Fibroblast of the conjunctiva (primary cell): ENCODE results near the gene TMPRSS7.
A peak's percentile ranks its signal among the peaks of the same experiment; 100 is the strongest.

Experiments
- DNase-seq: peaks from one replicate; pipeline ENCODE4 v3.0.0-alpha.2; 2010; ENCODE audit warnings: low read depth

Gene TMPRSS7, protein sequence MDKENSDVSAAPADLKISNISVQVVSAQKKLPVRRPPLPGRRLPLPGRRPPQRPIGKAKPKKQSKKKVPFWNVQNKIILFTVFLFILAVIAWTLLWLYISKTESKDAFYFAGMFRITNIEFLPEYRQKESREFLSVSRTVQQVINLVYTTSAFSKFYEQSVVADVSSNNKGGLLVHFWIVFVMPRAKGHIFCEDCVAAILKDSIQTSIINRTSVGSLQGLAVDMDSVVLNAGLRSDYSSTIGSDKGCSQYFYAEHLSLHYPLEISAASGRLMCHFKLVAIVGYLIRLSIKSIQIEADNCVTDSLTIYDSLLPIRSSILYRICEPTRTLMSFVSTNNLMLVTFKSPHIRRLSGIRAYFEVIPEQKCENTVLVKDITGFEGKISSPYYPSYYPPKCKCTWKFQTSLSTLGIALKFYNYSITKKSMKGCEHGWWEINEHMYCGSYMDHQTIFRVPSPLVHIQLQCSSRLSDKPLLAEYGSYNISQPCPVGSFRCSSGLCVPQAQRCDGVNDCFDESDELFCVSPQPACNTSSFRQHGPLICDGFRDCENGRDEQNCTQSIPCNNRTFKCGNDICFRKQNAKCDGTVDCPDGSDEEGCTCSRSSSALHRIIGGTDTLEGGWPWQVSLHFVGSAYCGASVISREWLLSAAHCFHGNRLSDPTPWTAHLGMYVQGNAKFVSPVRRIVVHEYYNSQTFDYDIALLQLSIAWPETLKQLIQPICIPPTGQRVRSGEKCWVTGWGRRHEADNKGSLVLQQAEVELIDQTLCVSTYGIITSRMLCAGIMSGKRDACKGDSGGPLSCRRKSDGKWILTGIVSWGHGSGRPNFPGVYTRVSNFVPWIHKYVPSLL

DNA sequence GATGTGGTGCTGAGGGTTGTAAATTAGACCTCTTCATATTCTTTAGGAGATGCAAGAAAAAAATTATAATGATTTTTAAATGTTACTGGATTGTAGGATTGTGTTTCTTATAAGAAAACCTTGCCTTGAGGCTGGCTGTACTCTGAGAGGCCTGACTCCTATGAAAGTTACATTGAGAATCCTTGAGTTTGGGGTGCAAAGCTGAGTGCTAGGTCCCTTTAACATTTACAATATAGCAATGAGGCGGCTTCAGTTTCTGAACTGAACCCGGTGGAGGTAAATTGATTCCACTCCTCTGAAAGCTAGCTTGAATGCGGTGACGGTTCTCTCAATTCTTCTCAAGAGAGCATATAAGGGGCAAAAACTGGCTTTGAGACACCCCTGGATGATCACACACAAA lies at the start of gene TMPRSS7:
Gene TMPRSS7 (plus strand): TSS at position 301 of the 400 bp plus-strand sequence. CDS start 110 bp downstream, outside the sequence.
- DNase-seq: no peak

DNA sequence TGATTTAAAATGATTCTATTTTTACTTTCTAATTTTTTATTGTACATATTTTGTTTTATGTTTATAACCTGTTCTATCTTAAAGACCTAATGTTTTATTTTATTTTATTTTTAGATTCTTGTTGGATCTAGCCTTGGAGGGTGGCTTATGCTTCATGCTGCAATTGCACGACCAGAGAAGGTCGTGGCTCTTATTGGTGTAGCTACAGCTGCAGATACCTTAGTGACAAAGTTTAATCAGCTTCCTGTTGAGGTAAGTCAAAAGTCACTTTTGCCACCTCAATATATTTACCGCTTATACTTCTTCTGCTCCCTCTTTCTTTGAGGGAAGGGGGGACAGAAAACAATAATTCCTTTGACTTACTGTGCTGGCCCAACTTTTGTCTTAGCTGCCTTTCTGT lies 47.7 kb upstream of the TMPRSS7 start:
- no peak for DNase-seq

DNA sequence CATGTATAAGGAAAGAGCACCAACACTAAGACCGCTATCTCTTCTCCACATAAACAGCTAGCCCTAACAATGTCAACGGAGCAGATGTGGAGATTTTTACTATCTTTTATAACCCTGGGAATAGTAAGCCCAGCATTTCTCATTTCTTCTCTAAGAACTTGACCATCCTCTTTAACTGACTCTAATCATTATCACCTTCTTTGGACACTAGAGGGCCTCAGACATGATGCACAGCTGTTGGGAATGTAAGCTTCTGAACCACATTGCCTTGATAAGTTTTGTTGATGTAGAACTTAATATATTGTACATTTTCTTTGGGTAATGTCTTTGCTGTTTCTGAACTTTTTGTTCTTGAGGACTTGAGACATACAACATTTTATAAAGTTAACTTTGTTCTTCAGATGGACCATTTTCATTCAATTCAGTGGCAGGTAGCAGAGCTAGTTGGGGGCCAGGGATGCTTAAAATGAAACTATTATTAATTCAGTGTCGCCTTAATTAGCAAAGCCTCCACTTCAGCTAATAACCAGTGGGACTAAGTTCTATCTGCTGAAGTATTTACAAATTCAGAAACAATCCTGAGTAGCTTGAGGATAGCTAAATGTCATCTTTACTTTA lies 45.4 kb upstream of the TMPRSS7 start:
- peak; percentile 68 for DNase-seq

DNA sequence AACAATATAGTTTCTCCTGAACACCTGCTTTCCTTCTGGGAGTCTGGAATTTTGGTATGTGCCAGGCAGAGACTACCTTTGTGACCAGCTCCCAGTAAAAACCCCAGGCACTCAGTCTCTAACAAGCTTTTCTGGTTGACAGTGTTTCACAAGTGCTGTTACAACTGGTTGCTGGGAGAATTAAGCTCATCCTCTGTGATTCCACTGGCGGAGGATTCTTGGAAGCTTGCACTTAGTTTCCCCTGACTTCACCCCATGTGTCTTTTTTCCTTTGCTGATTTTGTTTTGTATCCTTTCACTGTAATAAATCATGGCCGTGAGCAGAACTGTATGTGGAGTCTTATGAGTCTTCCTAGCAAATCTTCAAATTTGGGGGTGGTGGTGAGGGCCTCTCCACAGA lies 41.5 kb upstream of the TMPRSS7 start:
- no peak for DNase-seq

DNA sequence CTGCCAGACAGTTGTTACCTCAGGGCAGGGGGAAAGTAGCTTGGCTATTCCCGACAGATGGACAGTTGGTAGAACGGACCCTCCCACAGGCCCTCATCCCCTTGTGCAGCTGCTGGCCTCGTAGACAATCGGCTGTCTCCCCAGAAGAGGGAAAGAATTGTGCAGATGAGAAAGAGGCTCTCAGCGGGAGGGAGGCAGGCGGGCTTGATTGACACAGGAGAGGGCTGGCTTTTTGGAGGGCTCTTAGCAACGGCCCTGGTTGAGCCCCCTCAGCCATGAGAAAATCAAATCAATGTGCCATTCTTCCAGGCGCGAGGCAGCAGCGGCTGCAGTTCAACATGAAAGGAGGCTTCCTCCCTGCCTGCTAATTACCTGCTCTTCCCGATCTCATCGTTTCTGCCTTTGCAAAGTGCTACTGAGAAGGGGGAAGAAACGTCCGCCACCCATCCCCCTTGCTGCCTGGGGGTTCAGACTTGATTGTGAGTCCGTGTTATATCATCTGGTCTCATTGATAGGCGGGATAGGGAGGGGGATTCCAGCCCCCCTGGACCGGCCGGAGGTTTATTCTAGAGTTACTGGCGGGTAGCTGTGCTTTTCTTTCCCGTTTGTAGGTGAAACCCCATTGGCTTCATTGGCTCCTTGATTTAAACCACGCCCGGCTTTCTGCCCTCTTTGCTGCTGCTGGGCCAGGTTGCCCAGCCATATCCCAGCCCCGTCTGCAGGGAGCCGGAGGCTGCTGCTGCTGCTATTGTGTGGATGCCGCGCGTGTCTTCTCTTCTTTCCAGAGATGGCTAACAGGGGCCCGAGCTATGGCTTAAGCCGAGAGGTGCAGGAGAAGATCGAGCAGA lies 35.7 kb upstream of the TMPRSS7 start, which contains the start of gene TAGLN3:
Gene TAGLN3 (plus strand): TSS at position 287 of the 848 bp plus-strand sequence. CDS start 501 bp downstream, at position 788.
- DNase-seq: no peak

DNA sequence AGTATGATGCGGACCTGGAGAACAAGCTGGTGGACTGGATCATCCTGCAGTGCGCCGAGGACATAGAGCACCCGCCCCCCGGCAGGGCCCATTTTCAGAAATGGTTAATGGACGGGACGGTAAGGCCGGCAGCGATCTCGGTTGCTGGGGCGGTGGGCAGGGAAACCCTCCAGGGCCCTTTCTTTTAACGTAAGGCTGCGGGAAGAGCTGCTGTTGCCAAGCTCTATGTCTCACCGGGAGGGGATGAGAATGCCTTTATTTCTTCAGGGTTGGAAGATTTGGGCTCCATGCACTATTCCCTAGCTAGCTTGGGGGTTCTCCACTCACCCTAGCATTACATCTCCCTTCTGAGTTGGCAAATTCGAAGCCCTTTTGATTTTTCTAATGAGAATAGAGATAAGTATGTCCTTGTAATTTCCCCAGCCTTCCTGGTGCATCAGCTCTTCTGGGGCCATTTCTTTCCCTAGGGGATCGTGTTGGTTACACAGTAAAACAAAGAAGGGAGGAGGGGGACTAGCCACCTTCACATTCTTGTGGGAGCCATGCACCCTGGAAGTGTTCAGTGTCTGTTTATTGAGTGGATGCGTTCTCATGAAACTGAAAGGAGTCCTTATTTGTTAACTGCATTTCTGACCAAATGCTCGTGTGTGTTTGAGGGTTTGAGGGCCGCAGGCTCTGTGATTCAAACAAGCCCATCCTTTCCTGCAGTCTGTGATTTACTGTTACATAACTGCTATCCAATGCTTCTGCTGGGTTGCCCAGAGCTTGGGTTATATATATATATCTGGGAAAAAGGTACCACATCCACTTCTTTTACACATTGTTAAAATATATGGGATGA lies 34.8 kb upstream of the TMPRSS7 start:
- no peak for DNase-seq

DNA sequence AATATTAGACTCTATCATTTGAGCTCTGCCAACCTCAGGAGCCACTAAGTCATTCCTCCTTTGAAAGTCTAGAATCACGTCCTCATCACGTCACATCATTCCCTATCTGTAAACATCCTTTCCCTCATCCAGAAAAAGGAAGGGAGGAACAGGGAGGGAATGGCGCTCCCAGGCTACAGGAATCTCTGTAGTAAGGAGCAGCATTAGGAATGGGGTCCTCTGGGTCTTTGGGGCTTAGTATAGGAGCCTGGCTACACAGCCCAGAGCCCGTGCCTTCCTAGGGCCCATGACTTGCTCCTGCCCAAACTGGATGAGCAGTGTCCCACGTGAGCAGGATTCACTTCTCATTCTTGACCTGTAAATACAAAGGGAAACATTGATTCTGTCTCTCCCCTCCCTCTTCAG lies 34.2 kb upstream of the TMPRSS7 start:
- DNase-seq: no peak

DNA sequence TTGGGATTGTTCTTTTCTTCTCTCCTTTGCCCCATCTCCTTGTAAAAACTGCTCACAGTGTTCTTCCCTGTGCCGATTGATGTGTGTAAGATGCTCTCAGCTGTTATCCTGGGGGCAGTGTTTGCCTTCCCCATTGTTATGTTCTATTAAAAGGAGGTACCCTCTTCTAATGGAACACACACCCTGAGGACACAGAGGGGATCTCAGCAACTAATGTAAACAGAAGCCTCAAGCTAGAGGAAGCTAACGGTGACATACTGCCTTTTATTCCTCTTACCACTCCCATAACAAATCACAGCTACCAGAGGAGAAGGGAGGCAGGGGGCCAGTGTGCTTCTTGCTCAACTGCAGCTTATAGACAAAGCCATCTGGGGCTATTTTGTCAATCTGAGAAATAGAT lies 33.6 kb upstream of the TMPRSS7 start:
- no peak for DNase-seq

DNA sequence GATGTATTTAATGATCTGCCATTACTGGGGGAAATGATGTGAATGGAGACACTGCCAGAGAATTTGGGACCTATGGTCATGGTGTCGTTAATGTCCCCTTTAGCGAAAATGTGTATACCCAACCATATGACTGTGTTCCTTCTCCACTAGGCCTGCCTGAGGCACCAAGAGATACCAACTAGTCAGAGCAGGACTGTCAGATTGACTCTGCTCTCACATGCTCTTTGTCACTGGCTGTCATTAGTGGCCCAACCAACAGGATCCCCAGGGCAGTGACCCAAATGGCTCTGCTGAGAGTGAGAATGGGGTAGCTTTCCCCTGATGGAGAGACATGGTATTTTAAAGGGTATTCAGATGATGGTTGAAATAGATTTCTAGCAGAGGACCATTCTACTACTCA lies 33.0 kb upstream of the TMPRSS7 start:
- no peak for DNase-seq

DNA sequence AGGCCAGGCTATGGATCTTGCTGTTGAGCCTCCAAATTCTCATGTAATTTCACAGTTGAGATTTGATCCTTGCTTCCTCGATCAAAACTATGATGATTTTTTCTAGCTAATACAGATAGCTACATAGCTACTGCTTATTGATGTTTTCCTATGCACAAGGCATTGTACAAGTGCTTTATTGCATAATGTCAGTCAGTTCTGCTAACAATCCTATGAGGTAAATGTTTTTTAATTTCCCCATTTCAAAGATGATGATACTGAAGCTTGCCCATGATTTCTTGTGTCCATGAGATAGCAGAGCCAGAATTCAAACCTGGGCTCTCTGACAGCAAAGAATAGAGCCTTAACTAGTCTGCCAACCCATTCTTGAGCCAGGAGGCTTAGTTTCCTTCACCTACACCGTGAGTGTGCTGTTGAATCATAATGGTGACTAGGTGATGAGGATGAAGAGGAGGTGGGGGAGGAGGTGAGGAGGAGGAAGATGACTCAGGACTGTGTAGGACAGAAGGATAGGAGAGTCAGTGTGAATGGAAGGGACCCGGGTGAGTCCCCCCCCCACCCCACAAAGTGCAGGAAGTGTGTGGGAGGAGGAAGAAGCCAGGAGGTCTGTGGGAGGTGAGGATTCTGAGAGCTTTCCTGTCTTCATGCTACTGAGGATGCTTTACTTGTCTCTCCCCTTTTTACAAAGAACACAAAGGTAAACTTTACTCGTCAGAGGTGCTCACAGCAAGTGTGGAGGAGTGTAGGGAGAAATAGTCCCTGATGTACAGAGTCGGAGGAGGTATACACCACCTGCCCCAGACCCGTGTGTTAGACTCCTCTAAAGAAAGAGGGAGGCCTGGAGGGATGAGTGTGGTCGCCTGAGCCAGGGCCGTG lies 32.2 kb upstream of the TMPRSS7 start:
- no peak for DNase-seq

DNA sequence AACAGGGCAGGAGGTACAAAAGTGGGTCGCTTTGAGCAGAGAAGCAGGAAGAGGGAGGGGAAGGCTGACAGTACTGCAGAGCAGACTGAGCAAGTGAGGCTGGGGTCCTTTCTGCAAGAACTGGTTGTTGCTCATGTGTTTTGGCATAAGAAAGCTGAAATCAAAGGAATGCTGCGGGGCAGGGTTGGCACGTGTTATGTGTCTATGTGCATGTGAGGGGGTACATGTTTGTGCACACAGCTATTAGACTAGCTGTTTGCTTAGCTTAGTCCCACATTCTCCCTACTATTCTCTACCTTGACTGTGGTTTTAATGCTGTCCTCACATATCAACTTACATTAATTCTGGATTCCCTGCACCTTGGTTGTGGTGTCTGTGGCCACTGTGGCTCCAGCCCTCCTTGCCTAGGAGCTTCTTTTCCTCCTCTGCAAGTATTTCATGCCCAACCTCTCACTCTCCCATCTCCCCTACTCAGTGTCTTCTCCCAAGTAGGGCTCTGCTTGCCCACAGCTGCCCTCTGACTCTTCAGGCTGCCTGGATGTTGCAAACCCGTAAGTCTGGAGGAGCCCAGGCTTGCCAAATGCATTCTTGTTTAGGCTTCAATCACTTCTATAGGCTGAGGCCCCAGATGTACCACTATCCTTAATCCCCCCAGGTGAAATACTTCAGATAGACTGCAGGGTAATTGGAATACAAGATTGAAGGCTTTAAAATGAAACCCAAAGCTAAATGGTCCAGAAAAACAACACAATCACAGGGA lies 31.0 kb upstream of the TMPRSS7 start:
- no peak for DNase-seq

DNA sequence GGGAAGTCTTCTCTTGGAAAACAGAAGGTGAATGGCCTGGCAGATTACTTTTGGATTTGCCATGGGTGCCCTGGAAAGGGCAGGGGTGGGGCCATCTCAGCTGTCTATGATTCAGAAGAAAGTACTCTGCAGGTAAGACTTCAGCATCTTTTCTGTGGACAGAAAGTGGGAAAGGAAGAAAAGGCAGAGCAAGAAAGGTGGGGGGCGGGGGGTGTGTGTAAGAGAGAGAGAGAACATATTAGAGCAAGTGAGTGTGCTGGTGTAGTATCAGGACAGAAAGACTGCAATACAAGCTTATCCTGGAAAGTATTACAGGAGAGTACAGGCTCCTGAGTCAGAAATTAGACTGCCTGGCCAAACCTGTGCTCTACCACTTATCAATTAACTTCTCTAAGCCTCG lies 30.3 kb upstream of the TMPRSS7 start:
- DNase-seq: no peak

DNA sequence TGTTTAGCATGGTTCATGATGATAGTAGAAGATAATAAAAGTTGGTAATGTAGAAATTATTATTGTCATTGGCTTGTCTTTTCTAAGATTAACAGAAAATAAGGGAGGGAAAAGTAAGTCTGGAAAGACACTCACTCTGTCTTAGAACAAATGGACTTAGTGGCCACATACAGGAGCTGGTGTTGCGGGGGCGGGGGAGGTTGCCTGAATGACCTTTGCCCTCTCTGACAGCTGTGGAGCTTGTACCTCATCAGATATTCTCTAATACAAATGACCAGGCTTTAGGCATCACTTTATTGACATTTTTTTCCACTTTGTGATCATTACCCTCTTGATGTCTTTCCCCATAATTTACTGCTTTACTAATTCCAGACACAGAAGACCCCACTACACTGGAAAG lies 29.9 kb upstream of the TMPRSS7 start:
- no peak for DNase-seq

DNA sequence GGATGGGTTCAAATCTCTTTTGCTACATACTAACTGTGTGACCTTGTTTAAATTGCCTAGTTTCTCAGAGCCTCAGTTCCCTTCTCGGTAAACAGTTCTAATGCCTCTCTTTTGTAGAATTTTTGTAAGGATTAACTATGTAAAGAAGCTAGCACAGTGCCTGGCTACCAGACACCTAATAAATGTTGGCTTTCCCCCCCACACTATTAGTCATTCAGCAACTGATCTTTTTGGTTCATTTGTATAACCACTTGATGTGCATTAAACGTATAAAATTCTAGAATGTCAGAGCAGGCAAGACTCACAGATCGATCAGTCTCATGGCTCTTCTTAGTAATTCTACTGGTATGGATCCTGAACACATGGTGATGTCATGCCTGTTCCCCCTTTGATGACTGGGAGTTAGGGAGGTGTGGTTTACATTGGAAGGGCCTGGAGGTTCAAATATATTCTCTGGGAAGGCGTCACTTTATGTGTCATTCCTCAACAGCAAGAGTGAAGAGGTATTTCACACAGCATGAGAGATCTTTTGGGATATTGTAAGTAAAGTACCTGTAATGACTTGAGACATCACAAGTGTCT lies 29.4 kb upstream of the TMPRSS7 start:
- no peak for DNase-seq

DNA sequence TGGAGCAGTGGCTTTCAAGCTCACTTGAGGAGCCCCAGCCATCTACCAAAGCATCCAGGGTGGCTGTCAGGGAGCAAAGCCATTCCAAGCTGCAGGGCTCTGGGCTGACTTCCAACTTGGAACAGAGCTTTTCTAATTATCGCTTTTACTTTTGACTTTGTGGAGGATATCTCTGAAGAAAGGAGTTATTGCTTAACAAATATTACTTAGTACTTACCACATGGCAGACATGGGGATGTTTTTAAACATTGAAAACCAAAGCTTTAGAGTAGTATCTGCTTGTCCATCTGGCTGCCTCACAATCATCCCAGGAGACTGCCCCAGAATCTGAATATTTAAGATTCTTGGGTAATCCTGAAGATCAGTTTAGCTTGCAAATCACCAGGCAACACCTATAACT lies 26.9 kb upstream of the TMPRSS7 start:
- peak; percentile 69 for DNase-seq

DNA sequence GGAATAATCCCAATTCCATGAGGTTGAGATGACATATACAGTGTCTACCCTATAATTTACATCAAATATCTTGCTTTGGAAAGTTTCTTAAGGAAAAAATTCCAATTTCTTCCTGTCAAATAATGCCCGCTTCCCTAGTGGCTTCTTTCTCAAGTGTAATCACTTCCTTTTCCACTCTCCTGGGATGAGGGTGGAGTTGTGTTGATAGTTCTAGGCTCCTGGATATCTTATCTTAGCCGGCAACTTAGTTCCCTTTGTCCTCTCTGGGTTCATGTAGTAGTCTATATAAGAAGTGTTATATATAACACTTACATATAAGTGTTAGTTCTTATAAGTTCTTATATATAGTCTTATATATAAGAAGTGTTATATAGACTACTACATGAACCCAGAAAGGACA lies 24.9 kb upstream of the TMPRSS7 start:
- DNase-seq: no peak

DNA sequence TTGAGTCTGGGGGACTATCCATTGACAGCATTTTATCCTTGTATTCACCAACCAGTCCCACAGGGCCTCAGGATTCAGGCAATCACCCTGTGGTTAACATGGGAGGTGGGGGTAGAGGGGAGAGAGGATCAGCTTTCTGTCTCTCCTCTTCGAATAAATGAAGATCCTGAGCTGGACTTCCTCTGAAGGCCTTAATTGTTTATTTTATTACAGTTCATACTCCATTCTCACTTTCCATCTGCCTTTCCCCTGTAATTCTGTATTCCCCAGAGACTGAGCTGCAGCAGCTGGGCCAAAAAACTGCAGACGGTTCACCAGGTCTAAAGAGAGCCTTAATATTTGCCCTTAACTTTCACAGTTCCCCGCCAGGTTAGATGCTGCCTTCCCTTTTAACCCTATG lies 23.9 kb upstream of the TMPRSS7 start:
- DNase-seq: peak; percentile 4

DNA sequence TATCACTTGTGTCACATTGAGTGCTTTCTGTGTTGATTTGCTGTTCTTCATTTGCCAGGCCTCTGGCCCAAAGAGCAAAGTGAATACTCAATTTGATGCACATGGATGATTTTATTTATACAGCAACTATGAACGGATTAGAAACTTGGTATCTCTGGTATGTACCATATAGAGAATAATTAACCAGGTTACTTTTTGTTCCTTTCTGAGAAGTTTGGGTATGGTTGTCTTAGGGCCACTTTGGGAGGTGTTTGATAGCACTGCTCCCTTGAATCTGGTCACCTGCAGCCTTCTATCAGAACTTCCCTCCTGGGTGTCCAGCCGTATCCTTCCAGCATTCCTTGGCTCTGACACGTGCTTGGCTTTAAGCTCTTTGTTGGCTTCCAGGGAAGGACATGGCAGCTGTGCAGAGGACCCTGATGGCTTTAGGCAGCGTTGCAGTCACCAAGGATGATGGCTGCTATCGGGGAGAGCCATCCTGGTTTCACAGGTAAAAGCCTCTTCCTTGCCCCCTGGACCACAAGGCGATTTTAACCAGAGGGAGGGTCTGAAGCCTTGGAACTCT lies 23.1 kb upstream of the TMPRSS7 start:
- no peak for DNase-seq
